GM08714 (cell line): Measurements from ENCODE around the gene RFNG.
A peak's percentile ranks its signal among the peaks of the same experiment; 100 is the strongest.

Experiments
- H3K4me3 ChIP-seq: fragments of 200-500 bp; sonication (Bioruptor generic); 2 replicates; pipeline ENCODE4 v1.5.1; 2014; ENCODE audit warnings: mild to moderate bottlenecking, low read length, inconsistent platforms
- ZNF274 ChIP-seq: IDR thresholded peaks from 2 replicates; pipeline ENCODE4 v1.6.1; 2012; ENCODE audit warnings: mild to moderate bottlenecking, low read depth, low read length

Gene RFNG

GRCh38 chr17:82053130-82053529 lies 1.5 kb upstream of the RFNG start:
- no peak for TF ChIP-seq ZNF274
- H3K4me3 ChIP-seq = no peak overlapping the region; the same call in 1 of the 2 replicates

GRCh38 chr17:82052638-82053059 lies 1.0 kb upstream of the RFNG start:
- no peak for TF ChIP-seq ZNF274
- peak overlapping the region; percentile 86 for H3K4me3 ChIP-seq

- no peak for TF ChIP-seq ZNF274
- peak overlapping the region; percentile 86 for H3K4me3 ChIP-seq
These were observed 610 bp downstream of the RFNG start for GRCh38 chr17:82050761-82051641.

GRCh38 chr17:82050152-82050760 lies 1.4 kb downstream of the RFNG start:
- no peak for TF ChIP-seq ZNF274
- no peak overlapping the region; the same call in 1 of the 2 replicates for H3K4me3 ChIP-seq

- H3K4me3 ChIP-seq = no peak overlapping the region
- no peak for TF ChIP-seq ZNF274
These were observed 2.1 kb downstream of the RFNG start for GRCh38 chr17:82049521-82049971.

GRCh38 chr17:82049106-82049505 lies 2.5 kb downstream of the RFNG start:
- TF ChIP-seq ZNF274 = no peak
- H3K4me3 ChIP-seq = no peak overlapping the region

GRCh38 chr17:82048571-82048971 lies 3.0 kb downstream of the RFNG start:
- no peak overlapping the region for H3K4me3 ChIP-seq
- TF ChIP-seq ZNF274 = no peak

GRCh38 chr17:82047914-82048570 lies 3.6 kb downstream of the RFNG start:
- no peak overlapping the region for H3K4me3 ChIP-seq
- TF ChIP-seq ZNF274 = no peak

GRCh38 chr17:82047379-82047778 lies 4.2 kb downstream of the RFNG start:
- H3K4me3 ChIP-seq = no peak overlapping the region
- TF ChIP-seq ZNF274 = no peak

GRCh38 chr17:82046903-82047302 lies 4.7 kb downstream of the RFNG start:
- TF ChIP-seq ZNF274 = no peak
- no peak overlapping the region for H3K4me3 ChIP-seq

- no peak for TF ChIP-seq ZNF274
- H3K4me3 ChIP-seq = no peak overlapping the region
These were observed 5.6 kb downstream of the RFNG start for GRCh38 chr17:82045936-82046484.

- no peak for TF ChIP-seq ZNF274
- H3K4me3 ChIP-seq = no peak overlapping the region
These were observed 8.1 kb downstream of the RFNG start for GRCh38 chr17:82043507-82043906.

- TF ChIP-seq ZNF274 = no peak
- no peak overlapping the region for H3K4me3 ChIP-seq
These were observed 9.0 kb downstream of the RFNG start for GRCh38 chr17:82042649-82043048.

GRCh38 chr17:82041144-82041814 lies 10.3 kb downstream of the RFNG start:
- no peak for TF ChIP-seq ZNF274
- no peak overlapping the region for H3K4me3 ChIP-seq
